AG09319 (cell line): ENCODE measurements around the gene ISL1.

ENCODE experiments used
- DNase-seq: peaks from one replicate; pipeline ENCODE4 v3.0.0-alpha.2; 2010; ENCODE audit warnings: low read depth; ENCODE audit errors: extremely low read depth
- CTCF ChIP-seq: IDR thresholded peaks from 2 replicates; pipeline ENCODE4 v1.5.1; 2011; ENCODE audit warnings: low read depth, mild to moderate bottlenecking, inconsistent platforms, low read length, moderate library complexity

The ISL1 gene

GRCh38 chr5:51383131-51384121, at the start of gene ISL1:
Gene ISL1 (plus strand): TSS chr5:51383448. CDS start chr5:51383672, 224 bp downstream.
- peak; percentile 4 for DNase-seq

GRCh38 chr5:51336878-51337277, 46.4 kb upstream of the ISL1 start:
- DNase-seq, result no peak
- no peak for TF ChIP-seq CTCF

More at GRCh38 chr5:51383131-51384121, at the start of gene ISL1:
- TF ChIP-seq CTCF, result no peak

DNA sequence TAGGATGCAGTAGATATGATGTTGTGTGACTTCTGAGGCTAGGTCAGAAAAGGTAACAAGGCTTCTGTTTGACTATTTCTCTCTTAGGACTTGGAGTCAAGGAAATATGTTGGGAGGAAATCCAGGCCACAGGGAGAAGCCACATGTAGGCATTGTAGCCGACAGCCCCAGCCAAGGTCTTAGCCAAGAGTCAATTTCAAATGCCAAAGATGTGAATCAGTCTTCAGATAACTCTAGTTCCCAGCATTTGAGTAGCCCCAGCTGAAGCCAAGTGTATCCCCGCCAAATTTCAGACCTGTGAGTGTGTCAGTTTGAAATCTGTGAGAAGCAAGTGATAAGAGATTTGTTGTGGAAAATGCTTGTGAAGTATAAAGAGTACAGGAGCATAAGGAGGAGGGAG, 38.1 kb upstream of the ISL1 start:
- DNase-seq, result no peak
- no peak for TF ChIP-seq CTCF

DNA sequence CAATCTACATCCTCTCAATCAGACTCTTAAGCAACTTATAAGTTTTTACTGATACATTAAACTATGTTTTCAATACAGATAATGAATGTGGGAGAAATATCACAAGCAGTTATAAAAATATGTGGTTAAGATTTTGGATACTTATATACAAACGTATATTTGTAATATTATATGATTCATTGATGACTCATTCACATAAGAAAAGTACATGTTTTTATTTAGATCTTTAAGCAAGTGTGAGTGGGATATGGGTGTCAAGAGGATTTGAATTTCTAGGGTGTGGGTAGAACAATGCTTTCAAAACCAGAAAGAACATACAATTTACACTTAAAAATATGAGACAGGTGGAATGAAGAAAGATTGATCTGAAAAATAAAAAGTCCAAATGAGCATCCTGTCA, 36.1 kb upstream of the ISL1 start:
- no peak for DNase-seq
- TF ChIP-seq CTCF, result no peak

DNA sequence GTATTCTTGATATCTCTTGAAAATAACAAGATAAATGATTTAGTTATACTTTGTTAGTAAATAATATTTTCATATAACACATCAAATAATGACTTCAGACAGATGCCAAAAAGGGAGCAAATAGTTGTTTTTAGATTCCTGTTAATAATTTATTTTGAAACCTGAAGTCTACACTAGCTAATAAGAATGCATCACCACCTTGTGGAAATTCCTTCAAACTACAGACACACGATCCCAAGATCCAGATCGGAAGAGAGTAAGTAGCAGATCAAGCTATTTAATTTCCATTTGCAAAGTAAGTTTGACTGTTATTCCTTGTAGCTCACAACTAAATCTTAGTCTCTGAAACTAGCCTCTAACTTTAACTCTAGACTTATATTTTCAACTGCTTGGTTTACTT, 35.5 kb upstream of the ISL1 start:
- DNase-seq, result no peak
- no peak for TF ChIP-seq CTCF

DNA sequence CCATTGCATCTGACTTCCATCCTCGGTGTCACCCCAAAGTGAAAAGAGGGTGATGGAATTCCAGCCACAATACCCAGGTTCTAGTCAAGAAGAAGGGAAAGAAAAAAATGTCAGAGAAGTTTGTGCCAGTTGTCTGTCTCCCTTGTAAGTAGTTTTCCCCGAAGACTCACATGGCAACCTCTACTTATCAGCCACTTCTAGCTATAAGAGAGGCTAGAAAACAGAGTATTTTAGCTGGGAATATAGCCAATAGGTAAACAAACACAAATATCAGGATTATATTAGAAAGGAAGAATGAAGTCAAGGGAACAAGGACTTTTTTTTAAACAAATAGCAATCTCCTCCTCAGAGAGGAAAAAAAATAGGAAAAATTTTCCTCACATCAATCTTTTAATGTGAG, 12.2 kb upstream of the ISL1 start:
- no peak for TF ChIP-seq CTCF
- DNase-seq, result no peak

DNA sequence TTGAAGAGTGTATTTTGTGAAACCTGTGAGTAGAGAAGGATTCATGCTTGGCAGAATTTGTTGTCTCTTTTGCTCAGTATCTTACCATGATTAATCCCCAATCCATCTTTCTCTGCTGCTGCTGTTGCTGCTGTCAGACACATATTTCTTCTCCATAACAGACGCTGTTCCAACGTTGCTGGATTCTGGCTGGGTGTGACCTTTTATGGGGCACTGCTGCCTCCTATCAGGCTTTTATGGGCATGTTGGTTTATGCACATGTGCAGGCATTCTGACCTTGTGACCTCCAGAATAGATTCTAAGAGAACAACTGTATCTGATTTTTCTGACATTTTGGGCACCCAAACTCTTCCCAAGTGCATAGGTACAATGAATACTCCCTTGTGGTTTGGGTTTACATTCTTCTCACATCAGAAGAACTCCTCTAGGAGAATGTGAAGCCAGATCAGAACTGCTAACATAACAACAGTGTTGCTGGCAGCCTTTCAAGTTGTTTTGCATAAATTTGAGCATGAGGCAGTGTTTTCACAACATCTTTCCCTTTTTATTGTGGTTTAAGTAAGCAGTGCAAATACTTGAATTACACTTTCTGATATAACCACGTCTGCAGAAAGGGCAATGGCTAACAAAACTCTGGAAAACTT, 9.2 kb upstream of the ISL1 start:
- DNase-seq, result no peak
- no peak for TF ChIP-seq CTCF
